Activated naive CD8-positive, alpha-beta T cell treated with anti-CD3 and anti-CD28 coated beads, Interleukin-2, amount 10 ng/mL, durations not matched to agents 7 days and 5 days (primary cell): Measurements from ENCODE around the gene FEV. TPM values are rescaled to one million over a fixed set of nuclear protein-coding genes. Genes with fewer than 3 reads are reported as not detected.
A peak's percentile ranks its signal among the peaks of the same experiment; 100 is the strongest.

ENCODE experiments used
- ATAC-seq: fragments of 150-1000 bp; cut with Tn5 transposase; one replicate; pipeline ENCODE4 v1.10.0; 2021; ENCODE audit warnings: low read depth, moderate library complexity
- POLR2A ChIA-PET: fragments of 350-600 bp; sonication (Branson Sonifier 250); formaldehyde crosslinking; loops from one replicate; lab custom pipeline; 2021; ENCODE audit warnings: antibody characterized with exemption; lab: Charles Lee
- DNase-seq: peaks from one replicate; pipeline ENCODE4 v3.0.0; 2021
- H3K27ac Mint-ChIP-seq: one replicate; pipeline ENCODE4 v1.8.0; 2022; ENCODE audit warnings: mild to moderate bottlenecking, mixed read lengths
- H3K27me3 Mint-ChIP-seq: one replicate; pipeline ENCODE4 v1.8.0; 2022; ENCODE audit warnings: mild to moderate bottlenecking, moderate library complexity, mixed read lengths
- H3K36me3 Mint-ChIP-seq: one replicate; pipeline ENCODE4 v1.8.0; 2021; ENCODE audit warnings: mild to moderate bottlenecking, mixed read lengths
- H3K4me1 Mint-ChIP-seq: one replicate; pipeline ENCODE4 v1.8.0; 2021; ENCODE audit warnings: mixed read lengths
- H3K4me3 Mint-ChIP-seq: one replicate; pipeline ENCODE4 v1.8.0; 2022; ENCODE audit warnings: mild to moderate bottlenecking, moderate library complexity, mixed read lengths
- H3K9me3 Mint-ChIP-seq: one replicate; pipeline ENCODE4 v1.8.0; 2021; ENCODE audit warnings: mixed read lengths
- total RNA-seq, 2 experiments: library from RNA; stranded (reverse); gene quantifications; one replicate each; pipeline ENCODE4 v1.2.3, GENCODE V29; 2021

The FEV gene
- total RNA-seq, 2 experiments from 2014 or later, result not detected

DNA sequence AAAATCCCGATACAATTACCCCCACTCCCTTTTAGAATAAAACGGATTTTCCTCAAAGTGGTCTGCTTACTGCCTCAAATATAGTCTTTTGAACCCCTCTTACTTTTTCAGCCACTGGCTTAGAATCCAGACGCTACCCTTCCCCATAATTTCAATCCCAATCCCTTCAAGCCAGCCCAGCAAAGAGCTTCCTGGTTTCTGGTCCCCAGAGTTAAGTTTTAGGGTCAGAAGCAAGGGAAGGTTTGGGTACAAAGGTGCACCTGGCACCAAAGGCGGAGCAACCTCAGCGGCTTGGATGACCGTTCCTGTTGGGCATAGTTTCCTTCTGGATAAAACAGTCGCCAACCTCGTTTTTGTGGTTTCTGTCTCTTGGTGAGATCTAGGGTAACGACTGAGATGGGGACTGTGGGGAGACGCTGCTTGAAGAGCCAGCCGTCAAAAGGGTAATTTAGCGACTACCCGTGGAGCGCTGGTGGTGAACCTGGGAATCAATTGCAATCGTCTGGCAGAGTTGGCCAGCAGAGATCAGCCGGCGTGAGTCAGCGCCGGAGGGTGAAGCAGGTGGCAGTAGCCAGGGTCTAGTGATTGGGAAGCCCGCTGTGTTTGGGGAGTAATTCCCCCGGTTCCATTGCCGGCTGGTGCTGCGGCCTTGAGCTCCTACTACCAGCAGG lies 1.6 kb downstream of the FEV start:
- POLR2A ChIA-PET, result no interaction called here
- no peak overlapping the region for H3K4me3 Mint-ChIP-seq
- H3K36me3 Mint-ChIP-seq, result peaks cover 1% of the 10 kb centered on the region
- H3K4me1 Mint-ChIP-seq, result peaks cover 13% of the 10 kb centered on the region
- no peaks in the 10 kb centered on the region for H3K9me3 Mint-ChIP-seq
- H3K27ac Mint-ChIP-seq, result no peak overlapping the region
- ATAC-seq (no peak), DNase-seq (no peak)
- H3K27me3 Mint-ChIP-seq, result peaks cover 72% of the 10 kb centered on the region

- DNase-seq (no peak), ATAC-seq (no peak)
- H3K4me3 Mint-ChIP-seq, result peak overlapping the region; percentile 37
- H3K36me3 Mint-ChIP-seq, result peaks cover 1% of the 10 kb centered on the region
- H3K9me3 Mint-ChIP-seq, result no peaks in the 10 kb centered on the region
- peaks cover 13% of the 10 kb centered on the region for H3K4me1 Mint-ChIP-seq
- POLR2A ChIA-PET, result no interaction called here
- peaks cover 70% of the 10 kb centered on the region for H3K27me3 Mint-ChIP-seq
- H3K27ac Mint-ChIP-seq, result no peak overlapping the region
Observed at GRCh38 chr2:218982586-218983262, 2.3 kb downstream of the FEV start.

- H3K27me3 Mint-ChIP-seq, result peaks cover 67% of the 10 kb centered on the region
- H3K27ac Mint-ChIP-seq, result no peak overlapping the region
- H3K4me3 Mint-ChIP-seq, result peak overlapping the region; percentile 37
- no peaks in the 10 kb centered on the region for H3K9me3 Mint-ChIP-seq
- H3K36me3 Mint-ChIP-seq, result peaks cover 1% of the 10 kb centered on the region
- ATAC-seq, result no peak
- POLR2A ChIA-PET, result no interaction called here
- peaks cover 13% of the 10 kb centered on the region for H3K4me1 Mint-ChIP-seq
- DNase-seq, result peak; percentile 51
Observed at GRCh38 chr2:218981881-218982585, 3.0 kb downstream of the FEV start.

DNA sequence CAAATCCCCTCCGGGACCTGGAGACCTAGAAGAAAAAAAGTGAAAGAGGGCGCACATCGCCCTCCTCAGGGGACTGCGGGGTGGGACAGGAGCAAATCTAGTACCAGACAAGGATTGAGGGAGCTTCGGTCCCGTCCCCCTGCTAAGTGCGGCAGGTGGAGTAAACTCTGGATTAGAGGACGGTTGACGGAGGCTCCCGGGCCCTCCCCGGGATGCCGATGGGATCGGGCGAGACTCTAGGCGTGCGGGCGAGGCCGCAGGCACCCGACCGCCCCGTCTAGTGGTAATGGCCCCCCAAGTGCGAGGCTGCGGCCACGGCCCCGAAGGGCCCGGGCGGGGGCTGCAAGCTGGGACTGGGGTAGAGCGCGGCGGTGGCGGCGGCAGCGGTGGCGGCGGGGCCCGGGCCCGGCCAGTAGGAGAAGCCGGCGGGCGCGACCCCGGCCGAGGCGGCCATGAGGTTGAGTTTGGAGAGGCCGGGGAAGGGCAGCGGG lies 3.5 kb downstream of the FEV start:
- Mint-ChIP-seq H3K4me3 (peak overlapping the region; percentile 68), H3K9me3 (no peaks in the 10 kb centered on the region), H3K4me1 (peaks cover 13% of the 10 kb centered on the region), H3K36me3 (peaks cover 1% of the 10 kb centered on the region), H3K27me3 (peaks cover 67% of the 10 kb centered on the region), H3K27ac (peak overlapping the region; percentile 48)
- peak; percentile 53 for DNase-seq
- POLR2A ChIA-PET, result no interaction called here
- no peak for ATAC-seq

DNA sequence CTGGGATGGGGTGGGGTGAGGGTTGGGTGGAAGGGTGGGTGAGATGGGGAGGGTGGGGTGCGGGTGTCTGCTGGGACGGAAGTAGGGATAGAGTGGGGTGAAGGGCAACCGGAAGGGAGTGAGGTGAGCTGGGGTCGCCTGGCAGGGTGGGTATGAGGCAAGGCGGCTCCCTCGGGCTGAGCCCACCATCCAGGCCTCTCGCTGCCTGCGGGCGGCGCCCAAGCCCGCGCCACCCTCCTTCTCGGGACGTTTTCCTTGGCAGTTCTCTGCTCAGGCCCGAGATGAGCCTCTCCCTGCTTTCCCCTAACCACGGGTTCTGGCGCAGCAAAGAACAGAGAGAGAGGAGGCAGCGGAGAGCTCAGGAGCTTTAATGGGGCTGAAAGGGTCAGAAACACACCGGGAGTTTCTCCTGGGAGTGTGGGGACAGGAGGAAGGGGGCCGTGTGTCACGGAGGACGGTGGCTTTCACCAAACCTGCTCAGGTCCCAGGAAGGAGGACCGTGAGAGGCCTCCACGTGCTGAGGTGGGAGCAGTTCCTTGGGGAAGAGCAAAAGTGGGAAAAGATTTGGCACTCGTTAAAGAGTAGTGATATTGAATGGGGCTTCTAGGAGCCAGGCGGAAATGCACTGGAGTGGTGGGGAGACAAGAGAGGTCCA lies 4.1 kb downstream of the FEV start:
- peak overlapping the region; percentile 48 for H3K27ac Mint-ChIP-seq
- peaks cover 13% of the 10 kb centered on the region for H3K4me1 Mint-ChIP-seq
- POLR2A ChIA-PET, result no interaction called here

DNA sequence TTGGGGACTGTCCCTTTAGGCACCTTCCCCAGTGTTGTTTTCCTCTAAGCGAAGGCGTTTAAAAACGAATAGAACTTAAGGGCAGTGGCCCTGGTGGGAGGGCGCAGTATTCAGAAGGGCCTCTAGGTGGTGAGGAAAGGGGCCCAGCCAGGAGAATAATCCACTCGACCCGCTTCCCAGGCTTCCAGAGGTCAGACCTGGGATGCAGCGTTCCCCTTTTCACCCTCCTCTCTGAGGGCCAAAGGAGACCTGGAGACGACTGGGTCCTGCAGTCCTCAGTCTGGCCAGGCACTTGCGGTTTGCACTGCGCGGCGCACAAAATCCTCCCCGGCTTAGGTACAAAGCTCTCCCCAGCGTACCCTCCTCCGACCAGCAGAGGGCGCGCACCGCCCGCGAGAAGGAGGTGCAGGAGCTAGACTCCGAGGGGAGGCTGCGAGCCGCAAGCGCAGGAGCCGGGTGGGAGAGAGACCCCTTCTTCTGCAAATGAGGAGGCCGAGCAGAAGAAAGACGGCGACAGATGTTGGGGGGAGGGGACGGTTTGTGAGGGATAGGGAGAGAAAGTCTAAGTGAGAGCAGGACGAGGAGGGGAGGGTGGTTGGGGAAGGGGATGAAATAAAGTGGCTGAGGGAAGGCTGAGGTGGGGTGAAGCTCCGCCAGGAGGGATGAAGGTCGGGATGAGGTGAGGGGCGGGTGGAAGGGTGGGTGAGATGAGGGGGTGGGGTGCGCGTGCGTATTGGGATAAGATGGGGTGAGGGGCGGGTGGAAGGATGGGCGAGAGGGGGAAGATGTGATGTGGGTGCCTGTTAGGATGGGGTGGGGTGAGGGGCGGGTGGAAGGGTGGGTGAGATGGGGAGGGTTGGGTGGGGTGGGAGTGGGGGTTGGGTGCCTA lies 4.9 kb downstream of the FEV start:
- H3K27ac Mint-ChIP-seq, result peak overlapping the region; percentile 61
- no peaks in the 10 kb centered on the region for H3K9me3 Mint-ChIP-seq
- H3K4me1 Mint-ChIP-seq, result peaks cover 13% of the 10 kb centered on the region
- DNase-seq (peak; percentile 90), ATAC-seq (peak; percentile 90)
- H3K4me3 Mint-ChIP-seq, result peak overlapping the region; percentile 66
- POLR2A ChIA-PET, result interaction anchor here (1.0 kb wide), 1 partner anchor 15 kb away, joined by 4 read pairs; no protein-coding TSS in a partner anchor
- peaks cover 1% of the 10 kb centered on the region for H3K36me3 Mint-ChIP-seq
- H3K27me3 Mint-ChIP-seq, result peaks cover 69% of the 10 kb centered on the region

More for the DNA sequence above, 4.1 kb downstream of the FEV start:
- no peak for ATAC-seq
- H3K4me3 Mint-ChIP-seq, result peak overlapping the region; percentile 68
- DNase-seq, result no peak
- peaks cover 67% of the 10 kb centered on the region for H3K27me3 Mint-ChIP-seq
- no peaks in the 10 kb centered on the region for H3K9me3 Mint-ChIP-seq
- peaks cover 1% of the 10 kb centered on the region for H3K36me3 Mint-ChIP-seq

GRCh38 chr2:218975060-218975777 lies 9.8 kb downstream of the FEV start:
- Mint-ChIP-seq H3K9me3 (no peaks in the 10 kb centered on the region), H3K27me3 (peaks cover 63% of the 10 kb centered on the region)

GRCh38 chr2:218970894-218971293 lies 14.1 kb downstream of the FEV start:
- H3K4me3 Mint-ChIP-seq, result no peak overlapping the region
- no peak overlapping the region for H3K27ac Mint-ChIP-seq
- H3K9me3 Mint-ChIP-seq, result no peaks in the 10 kb centered on the region
- H3K36me3 Mint-ChIP-seq, result no peaks in the 10 kb centered on the region
- H3K4me1 Mint-ChIP-seq, result no peaks in the 10 kb centered on the region
- POLR2A ChIA-PET, result no interaction called here
- DNase-seq, result no peak
- ATAC-seq, result no peak
- H3K27me3 Mint-ChIP-seq, result peaks cover 73% of the 10 kb centered on the region

More at GRCh38 chr2:218975060-218975777, 9.8 kb downstream of the FEV start:
- H3K27ac Mint-ChIP-seq, result no peak overlapping the region
- DNase-seq (no peak), ATAC-seq (no peak)
- peaks cover 3% of the 10 kb centered on the region for H3K4me1 Mint-ChIP-seq
- peaks cover 1% of the 10 kb centered on the region for H3K36me3 Mint-ChIP-seq
- no peak overlapping the region for H3K4me3 Mint-ChIP-seq
- POLR2A ChIA-PET, result interaction anchor here (0.7 kb wide), 1 partner anchor 356 kb away, joined by 3 read pairs; no protein-coding TSS in a partner anchor

DNA sequence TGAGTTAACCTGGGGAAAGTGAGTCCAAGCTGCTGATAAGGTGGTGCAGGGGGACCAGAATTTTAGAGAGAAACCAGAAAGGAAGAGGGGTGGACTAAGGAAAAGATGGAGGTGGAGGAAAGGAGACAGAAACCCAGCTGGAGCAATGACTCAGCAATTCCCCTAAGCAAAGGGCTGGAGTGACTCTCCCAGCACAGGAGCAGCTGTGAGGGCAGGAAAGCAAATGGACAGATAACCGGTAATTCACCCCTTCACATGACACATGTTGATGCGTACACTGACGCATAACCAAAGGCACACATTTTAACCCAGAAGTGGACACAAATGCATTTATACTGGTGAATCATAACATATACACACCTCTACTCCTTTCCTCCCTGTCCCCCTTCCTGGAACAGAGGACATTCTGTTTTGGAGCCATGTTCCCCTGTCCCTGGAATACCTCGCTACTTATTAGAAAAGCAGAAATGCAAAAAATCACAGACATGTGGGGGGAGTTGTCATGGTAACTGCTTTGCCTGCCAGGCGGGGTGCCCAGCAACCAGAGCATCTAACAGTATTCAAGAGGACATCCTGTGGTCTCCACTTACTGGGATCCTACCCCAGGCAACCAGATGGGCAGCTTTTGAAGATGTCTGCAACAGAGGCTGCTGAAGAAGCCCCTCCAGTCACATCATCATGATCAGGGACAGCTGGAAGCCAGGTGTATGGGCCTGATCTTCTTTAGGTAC lies 20.8 kb downstream of the FEV start:
- Mint-ChIP-seq H3K9me3 (no peaks in the 10 kb centered on the region), H3K27me3 (peaks cover 75% of the 10 kb centered on the region), H3K4me1 (peaks cover 3% of the 10 kb centered on the region), H3K4me3 (no peak overlapping the region), H3K27ac (no peak overlapping the region), H3K36me3 (no peaks in the 10 kb centered on the region)
- ATAC-seq (no peak), DNase-seq (no peak)
- POLR2A ChIA-PET, result no interaction called here

GRCh38 chr2:218963601-218964000 lies 21.4 kb downstream of the FEV start:
- Mint-ChIP-seq H3K36me3 (no peaks in the 10 kb centered on the region), H3K9me3 (no peaks in the 10 kb centered on the region), H3K4me3 (no peak overlapping the region), H3K27ac (no peak overlapping the region), H3K27me3 (peaks cover 75% of the 10 kb centered on the region), H3K4me1 (peaks cover 5% of the 10 kb centered on the region)
- POLR2A ChIA-PET, result no interaction called here
- no peak for DNase-seq
- no peak for ATAC-seq

- POLR2A ChIA-PET, result no interaction called here
- DNase-seq (peak; percentile 86), ATAC-seq (no peak)
- Mint-ChIP-seq H3K27me3 (peaks cover 76% of the 10 kb centered on the region), H3K36me3 (no peaks in the 10 kb centered on the region), H3K9me3 (no peaks in the 10 kb centered on the region), H3K4me3 (no peak overlapping the region), H3K27ac (no peak overlapping the region), H3K4me1 (peaks cover 5% of the 10 kb centered on the region)
Observed at GRCh38 chr2:218962859-218963492, 22.0 kb downstream of the FEV start.
